ENCODE measurements around the gene CCDC154. TPM values are rescaled to one million over a fixed set of nuclear protein-coding genes. Genes with fewer than 3 reads are reported as not detected.
A peak's percentile ranks its signal among the peaks of the same experiment; 100 is the strongest.

The CCDC154 gene
- total and polyA plus RNA-seq, 9 of the 15 experiments (the other 6 are each of a cell fraction or from before 2014, with no cell fraction given) = 0.15 to 1.4 (median 0.20) TPM; not detected in 5

DNA sequence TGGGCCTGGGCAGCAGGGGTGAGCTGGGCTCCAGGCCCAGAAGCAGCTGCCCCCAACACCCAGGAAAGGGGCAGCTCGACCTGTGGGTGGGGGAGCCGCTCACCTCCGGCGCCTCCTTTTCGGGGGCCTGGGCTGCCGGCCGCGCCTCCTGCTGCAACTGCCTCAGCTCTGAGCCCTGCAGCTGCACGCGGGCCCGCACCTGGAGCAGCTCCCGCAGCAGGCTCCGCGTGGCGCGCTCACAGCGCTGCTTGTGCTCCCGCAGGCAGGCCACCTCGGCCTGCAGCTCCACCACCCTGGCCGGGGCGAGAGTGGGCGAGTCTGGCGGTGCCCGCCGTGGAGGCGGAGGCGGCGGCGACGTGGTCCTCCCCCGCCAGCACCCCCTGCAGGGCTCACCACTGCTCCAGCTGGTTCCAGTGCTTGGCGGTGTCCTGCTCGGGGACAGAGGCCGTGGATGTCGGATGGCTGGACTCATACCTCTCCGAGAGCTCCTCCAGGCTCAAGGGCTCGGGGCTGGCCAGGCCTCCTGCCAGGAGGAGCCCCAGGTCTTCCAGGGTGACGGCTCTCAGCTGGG, 868 bp downstream of the CCDC154 start:
- DNase-seq (ENCODE audit: extremely low read depth in 1 of 4, low spot score in 3 of 4) (no peak), ATAC-seq (peak; percentile 14; the same call in 2 of the 3 replicates), FAIRE-seq (no peak)
- in situ Hi-C loops (cut with MboI) (no loop called here), intact Hi-C loops (cut with micrococcal nuclease) (no loop called here)
- 68% methylated on average over 16 of the region's 38 CpGs for WGBS (ENCODE audit: insufficient coverage, low coverage, missing lambda C conversion rate)
- no peaks in the 10 kb centered on the region for H4K20me1 ChIP-seq (replicated peaks; ENCODE audit: control insufficient read depth, insufficient read depth, low read length)
- H3K27ac ChIP-seq (ENCODE audit: extremely low read depth, low read depth, low read length) = no peak overlapping the region
- peak overlapping the region in 1 of 2 experiments; percentile 76; a peak in 2 of 4 replicates for H3K9ac ChIP-seq (ENCODE audit: insufficient read depth in 1 of 2, low read depth in 2 of 2, low read length in 2 of 2)
- peaks cover 0 to 58% of the 10 kb centered on the region in 2 experiments; a peak in 2 of 5 replicates for H3K4me1 ChIP-seq (replicated peaks in 1 of 2; ENCODE audit: control insufficient read depth in 2 of 2, insufficient read depth in 2 of 2, low read length in 2 of 2)
- ChIA-PET POLR2A (interaction anchor here (0.5 to 2.2 kb wide), 8 partner anchors 9 to 278 kb away, joined by 3 to 9 read pairs (median 4); partner anchors contain the start of gene UQCC4), CTCF (ENCODE audit: low intra/inter-chr PET ratio) (no interaction called here)
- H3K4me2 ChIP-seq (ENCODE audit: insufficient read depth, low read length) = no peak overlapping the region
- TF ChIP-seq HNRNPL (IDR thresholded peaks at IDR 0.05; ENCODE audit: low read depth, low read length) = 0 out of 2 replicates have a peak, but pooled peaks have one; percentile 33
- no peak for TF ChIP-seq IFI16 (CRISPR knock-in tag; IDR thresholded peaks at IDR 0.05)
- TF ChIP-seq, protein P1, sequence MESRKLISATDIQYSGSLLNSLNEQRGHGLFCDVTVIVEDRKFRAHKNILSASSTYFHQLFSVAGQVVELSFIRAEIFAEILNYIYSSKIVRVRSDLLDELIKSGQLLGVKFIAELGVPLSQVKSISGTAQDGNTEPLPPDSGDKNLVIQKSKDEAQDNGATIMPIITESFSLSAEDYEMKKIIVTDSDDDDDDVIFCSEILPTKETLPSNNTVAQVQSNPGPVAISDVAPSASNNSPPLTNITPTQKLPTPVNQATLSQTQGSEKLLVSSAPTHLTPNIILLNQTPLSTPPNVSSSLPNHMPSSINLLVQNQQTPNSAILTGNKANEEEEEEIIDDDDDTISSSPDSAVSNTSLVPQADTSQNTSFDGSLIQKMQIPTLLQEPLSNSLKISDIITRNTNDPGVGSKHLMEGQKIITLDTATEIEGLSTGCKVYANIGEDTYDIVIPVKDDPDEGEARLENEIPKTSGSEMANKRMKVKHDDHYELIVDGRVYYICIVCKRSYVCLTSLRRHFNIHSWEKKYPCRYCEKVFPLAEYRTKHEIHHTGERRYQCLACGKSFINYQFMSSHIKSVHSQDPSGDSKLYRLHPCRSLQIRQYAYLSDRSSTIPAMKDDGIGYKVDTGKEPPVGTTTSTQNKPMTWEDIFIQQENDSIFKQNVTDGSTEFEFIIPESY (CRISPR knock-in tag; IDR thresholded peaks at IDR 0.05) = peak; percentile 93
- H3K9me1 ChIP-seq (ENCODE audit: control insufficient read depth, insufficient read depth, low read length) = no peaks in the 10 kb centered on the region
- no peaks in the 10 kb centered on the region for H3K27me3 ChIP-seq (ENCODE audit: control insufficient read depth in 2 of 2, insufficient read depth in 2 of 2, low read length in 2 of 2)
- H3K79me2 ChIP-seq (ENCODE audit: control insufficient read depth, insufficient read depth, low read length) = no peaks in the 10 kb centered on the region
- BruUV-seq (replicated peaks) = no TSS peak
- H3K9me3 ChIP-seq (replicated peaks; ENCODE audit: control insufficient read depth, insufficient read depth, low read depth, low read length) = no peaks in the 10 kb centered on the region
- H3K36me3 ChIP-seq (ENCODE audit: control insufficient read depth, insufficient read depth, low read length) = peaks cover 26% of the 10 kb centered on the region; the same call in 1 of the 3 replicates
- H3K4me3 ChIP-seq = no peak overlapping the region
- no peak overlapping the region for H2AFZ ChIP-seq (ENCODE audit: low read depth, low read length)
